Neural progenitor cell (in vitro differentiated cells): ENCODE measurements around the gene INPP5D.

Experiments
- CTCF ChIP-seq: fragments of 200-600 bp; sonication (generic); IDR thresholded peaks from 2 replicates; pipeline ENCODE4 v1.5.1; 2017; ENCODE audit warnings: antibody characterized with exemption, mild to moderate bottlenecking
- EZH2 ChIP-seq: fragments of 200-600 bp; sonication (generic); IDR thresholded peaks from 2 replicates; pipeline ENCODE4 v1.6.1; 2017; ENCODE audit warnings: antibody characterized with exemption, mild to moderate bottlenecking, moderate library complexity

- TF ChIP-seq EZH2 (no peak), CTCF (no peak)
Observed at GRCh38 chr2:233185330-233185729, 125.2 kb downstream of the INPP5D start.
